HepG2 (cell line): ENCODE data around the gene RPUSD2. TPM values are rescaled to one million over a fixed set of nuclear protein-coding genes. Genes with fewer than 3 reads are reported as not detected.

Source experiments
- ATAC-seq: fragments of 200-7000 bp; cut with Tn5 transposase; 3 replicates; pipeline ENCODE4 v1.9.1; 2020; ENCODE audit warnings: mild to moderate bottlenecking, moderate library complexity
- BruUV-seq: library from RNA; stranded (reverse); fragments of 400-500 nt; replicated peaks from 2 replicates; lab custom pipeline; 2021; lab: Mats Ljungman, UMichigan
- CTCF ChIA-PET: fragments of 300-600 bp; formaldehyde crosslinking; extraction: SDS; loops from one replicate; lab custom pipeline; 2021; ENCODE audit warnings: low total read pairs, inconsistent platforms, low intra/inter-chr PET ratio; lab: Yijun Ruan, JAX
- POLR2A ChIA-PET: fragments of 350-600 bp; sonication (Branson Sonifier 250); formaldehyde crosslinking; loops from one replicate; lab custom pipeline; 2020; ENCODE audit warnings: antibody characterized with exemption, inconsistent platforms; lab: Yijun Ruan, JAX
- DNase-seq: peaks from one replicate; pipeline ENCODE4 v3.0.0-alpha.2; 2015; ENCODE audit warnings: low spot score
- FAIRE-seq: peaks from 3 replicates; lab custom pipeline; 2011; peaks lifted over from hg19 to GRCh38; lab: Jason Lieb, UNC
- H2AFZ ChIP-seq: one replicate; pipeline ENCODE4 v1.6.1; 2011; ENCODE audit warnings: low read length, inconsistent platforms
- H3K27ac ChIP-seq: fragments of 300-600 bp; 3 replicates; pipeline ENCODE4 v1.8.0; 2011; ENCODE audit warnings: mixed run types, mild to moderate bottlenecking, mixed read lengths, low read length, inconsistent platforms; ENCODE audit not compliant: insufficient read depth; ENCODE audit errors: extremely low read length
- H3K27me3 ChIP-seq, 2 experiments: fragments of 200-600 bp in 1 of 2; 2 replicates in 1 of 2; 3 replicates in 1 of 2; pipeline versions ENCODE4 v1.6.0 to v1.8.0; 2011; ENCODE audit warnings: low read length in 2 of 2, mild to moderate bottlenecking in 2 of 2, moderate library complexity in 2 of 2, inconsistent platforms in 1 of 2; ENCODE audit not compliant: insufficient read depth in 2 of 2, control insufficient read depth in 1 of 2
- H3K36me3 ChIP-seq, 2 experiments: fragments of 200-600 bp in 1 of 2; replicated peaks in 1 of 2; 2 replicates in 1 of 2; 3 replicates in 1 of 2; pipeline versions ENCODE4 v1.5.1 to v1.8.0; 2011; ENCODE audit warnings: low read length in 2 of 2, inconsistent platforms in 1 of 2; ENCODE audit not compliant: insufficient read depth in 2 of 2, control insufficient read depth in 1 of 2
- H3K4me1 ChIP-seq: 2 replicates; pipeline ENCODE4 v1.5.1; 2012; ENCODE audit warnings: low read length, inconsistent platforms; ENCODE audit not compliant: insufficient read depth
- H3K4me2 ChIP-seq: 2 replicates; pipeline ENCODE4 v1.6.0; 2011; ENCODE audit warnings: low read depth, low read length, inconsistent platforms
- H3K4me3 ChIP-seq, 3 experiments: fragments of 200-600 bp in 1 of 3; sonication (generic), shearing (Covaris generic) in 1 of 3; replicated peaks in 1 of 3; 2 replicates each; pipeline ENCODE4 v1.5.1; 2011 to 2016; ENCODE audit warnings: low read length in 3 of 3, inconsistent platforms in 2 of 3, low read depth in 2 of 3, mild to moderate bottlenecking in 2 of 3, control low read depth in 1 of 3, mixed read lengths in 1 of 3; ENCODE audit not compliant: insufficient read depth in 1 of 3
- H3K79me2 ChIP-seq: one replicate; pipeline ENCODE4 v1.6.1; 2011; ENCODE audit warnings: low read length, inconsistent platforms; ENCODE audit not compliant: insufficient read depth
- H3K9ac ChIP-seq: 2 replicates; pipeline ENCODE4 v1.6.0; 2011; ENCODE audit warnings: mild to moderate bottlenecking, low read depth, low read length, inconsistent platforms; ENCODE audit not compliant: insufficient read depth
- H3K9me3 ChIP-seq: 2 replicates; pipeline ENCODE4 v1.5.1; 2012; ENCODE audit warnings: mild to moderate bottlenecking, low read length
- H4K20me1 ChIP-seq: 2 replicates; pipeline ENCODE4 v1.6.0; 2011; ENCODE audit warnings: inconsistent platforms, mild to moderate bottlenecking, low read length, moderate library complexity; ENCODE audit not compliant: insufficient read depth
- AHR ChIP-seq: IDR thresholded peaks from 2 replicates; pipeline ENCODE4 v1.6.1; 2018; ENCODE audit warnings: missing genetic modification reagents, missing compliant biosample characterization
- CBX1 ChIP-seq: IDR thresholded peaks from one replicate; pipeline ENCODE4 v1.6.1; 2016; ENCODE audit warnings: antibody characterized with exemption, low read depth
- EED ChIP-seq: sonication (generic); formaldehyde crosslinking; IDR thresholded peaks from 2 replicates; pipeline ENCODE4 v1.5.0; 2020; ENCODE audit warnings: mild to moderate bottlenecking, missing genetic modification reagents
- GFI1 ChIP-seq: sonication (generic); formaldehyde crosslinking; IDR thresholded peaks from 2 replicates; pipeline ENCODE4 v1.5.0; 2020; ENCODE audit warnings: missing genetic modification reagents, mild to moderate bottlenecking, borderline replicate concordance
- HIVEP1 ChIP-seq: sonication (generic); formaldehyde crosslinking; IDR thresholded peaks from 2 replicates; pipeline ENCODE4 v1.4.0; 2020; ENCODE audit warnings: mild to moderate bottlenecking, missing genetic modification reagents
- KAT8 ChIP-seq: IDR thresholded peaks from 2 replicates; pipeline ENCODE4 v1.6.1; 2016; ENCODE audit warnings: missing genetic modification reagents, missing compliant biosample characterization
- MAF1 ChIP-seq: sonication (generic); formaldehyde crosslinking; IDR thresholded peaks from 2 replicates; pipeline ENCODE4 v1.5.0; 2020; ENCODE audit warnings: missing genetic modification reagents, borderline replicate concordance
- SRSF4 ChIP-seq: fragments of 200-400 bp; formaldehyde crosslinking; IDR thresholded peaks from one replicate; pipeline ENCODE4 v1.6.1; 2018; ENCODE audit warnings: mild to moderate bottlenecking, low read depth, low read length, moderate library complexity; ENCODE audit not compliant: poor library complexity, severe bottlenecking
- YEATS2 ChIP-seq: sonication (generic); formaldehyde crosslinking; IDR thresholded peaks from 2 replicates; pipeline ENCODE4 v1.4.0; 2020; ENCODE audit warnings: missing genetic modification reagents, borderline replicate concordance
- ZFP36L2 ChIP-seq: sonication (generic); formaldehyde crosslinking; IDR thresholded peaks from 2 replicates; pipeline ENCODE4 v1.4.0; 2020; ENCODE audit warnings: missing genetic modification reagents
- ZNF543 ChIP-seq: sonication (generic); formaldehyde crosslinking; IDR thresholded peaks from 2 replicates; pipeline ENCODE4 v1.4.0; 2020; ENCODE audit warnings: mild to moderate bottlenecking, missing genetic modification reagents
- ZNF703 ChIP-seq: sonication (generic); formaldehyde crosslinking; IDR thresholded peaks from 2 replicates; pipeline ENCODE4 v1.5.1; 2020; ENCODE audit warnings: missing genetic modification reagents, mild to moderate bottlenecking, moderate library complexity, borderline replicate concordance
- ZSCAN29 ChIP-seq: sonication (generic); formaldehyde crosslinking; conservative IDR thresholded peaks from 2 replicates; pipeline ENCODE4 v1.4.0; 2020; ENCODE audit warnings: mild to moderate bottlenecking, missing genetic modification reagents
- WGBS: methylation state at CpG from one replicate; pipeline ENCODE4 v1.1.6; 2017; ENCODE audit warnings: low lambda C conversion rate; 5-methylcytosine and 5-hydroxymethylcytosine counted together
- in situ Hi-C: cut with HindIII; loops from 2 replicates; pipeline ENCODE4 v1.10.0; 2017; ENCODE audit warnings: low pct_unique_long_range_greater_than_20kb; ENCODE audit not compliant: extremely low pct_ligation_motif_present
- intact Hi-C: fragments of 100-400 bp; cut with micrococcal nuclease; formaldehyde crosslinking; loops from one replicate; pipeline ENCODE4 v1.10.0; 2022; ENCODE audit not compliant: unreplicated experiment
- polyA plus RNA-seq, 8 experiments: library from polyadenylated mRNA; depleted of rRNA in 3 of 8; stranded (reverse) in 7 of 8; unstranded in 1 of 8; fragments of >200 nt; fragmentation: Illumina TruSeq in 4 of 8; extraction: Trizol in 4 of 8; gene quantifications; 2 replicates each; pipeline versions ENCODE4 v1.2.1 to v1.2.3, GENCODE V29; 2011 to 2016; ENCODE audit warnings: low read depth in 4 of 8, missing spikeins in 1 of 8, mixed read lengths in 1 of 8; ENCODE audit not compliant: insufficient read depth in 1 of 8
- total RNA-seq, 5 experiments: library from RNA; depleted of rRNA; stranded (reverse); fragments of >200 nt; fragmentation: Illumina TruSeq; extraction: Trizol; gene quantifications; 2 replicates each; pipeline ENCODE4 v1.2.3, GENCODE V29; 2016; ENCODE audit warnings: low read depth in 1 of 5
- TF ChIP-seq, protein P1 (sequence below): sonication (generic); formaldehyde crosslinking; IDR thresholded peaks from 2 replicates; pipeline ENCODE4 v1.4.0; 2020; ENCODE audit warnings: mild to moderate bottlenecking, missing genetic modification reagents
- TF ChIP-seq, protein P2 (sequence below): sonication (generic); formaldehyde crosslinking; conservative IDR thresholded peaks from 2 replicates; pipeline ENCODE4 v1.8.1; 2023; ENCODE audit warnings: missing genetic modification reagents

RPUSD2 gene
- total and polyA plus RNA-seq, 2 of the 13 experiments (the other 11 are each of a cell fraction or from before 2014, with no cell fraction given) = 8.6 to 14.5 TPM

GRCh38 chr15:40563426-40563825, 5.7 kb upstream of the RPUSD2 start:
- no peak for FAIRE-seq
- peaks cover 6% of the 10 kb centered on the region for H3K79me2 ChIP-seq
- DNase-seq = no peak
- ChIA-PET POLR2A (no interaction called here), CTCF (no interaction called here)
- peaks cover 42% of the 10 kb centered on the region for H3K4me1 ChIP-seq
- no peak overlapping the region for H2AFZ ChIP-seq
- H3K4me3 ChIP-seq = no peak overlapping the region
- H3K4me2 ChIP-seq = no peak overlapping the region
- no peak overlapping the region for H3K27ac ChIP-seq
- ATAC-seq = no peak
- H4K20me1 ChIP-seq = no peaks in the 10 kb centered on the region
- no TSS peak for BruUV-seq
- in situ Hi-C loops = no loop called here
- intact Hi-C loops = no loop called here
- TF ChIP-seq ZNF703 (CRISPR knock-in tag) (no peak), ZFP36L2 (no peak), GFI1 (CRISPR knock-in tag) (no peak), ZSCAN29 (CRISPR knock-in tag) (no peak)
- TF ChIP-seq, all 625 proteins: peak for 0
- Histone ChIP-seq H3K27me3 (no peaks in the 10 kb centered on the region), H3K9ac (no peak overlapping the region), H3K9me3 (no peaks in the 10 kb centered on the region), H3K36me3 (no peaks in the 10 kb centered on the region)

- WGBS = 1% methylated on average over 17 of the region's 40 CpGs
- TSS peak; percentile 88 for BruUV-seq
- FAIRE-seq (peak; percentile 99), DNase-seq (peak; percentile 98), ATAC-seq (peak; percentile 96)
- intact Hi-C loops (loop anchor here (2.0 to 5.0 kb wide), 2 partner anchors 130 to 198 kb away; partner anchors contain the start of genes GCHFR and RAD51), in situ Hi-C loops (no loop called here)
- H3K4me1 ChIP-seq = peaks cover 46% of the 10 kb centered on the region
- H3K9me3 ChIP-seq = no peaks in the 10 kb centered on the region
- H2AFZ ChIP-seq = peak within 1 kb of the TSS; percentile 60
- H3K27ac ChIP-seq = peak within 1 kb of the TSS; percentile 73
- ChIA-PET POLR2A (interaction anchor here (0.7 to 1.8 kb wide), 9 partner anchors 12 to 130 kb away, joined by 3 to 8 read pairs (median 4); partner anchors contain the start of gene RAD51), CTCF (no interaction called here)
- peak within 1 kb of the TSS; percentile 78 for H3K9ac ChIP-seq
- peak within 1 kb of the TSS; percentile 90 for H3K4me2 ChIP-seq
- no peaks in the 10 kb centered on the region for H4K20me1 ChIP-seq
- H3K36me3 ChIP-seq = no peaks in the 10 kb centered on the region
- peak within 1 kb of the TSS; percentile 86 to 94 (median 91) for H3K4me3 ChIP-seq
- H3K27me3 ChIP-seq = no peaks in the 10 kb centered on the region; a peak in 1 of 5 replicates
- peaks cover 13% of the 10 kb centered on the region for H3K79me2 ChIP-seq
- TF ChIP-seq ZNF543 (CRISPR knock-in tag) (0 out of 2 replicates have a peak, but pooled peaks have one; percentile 63), EED (peak; percentile 73; the same call in 1 of the 2 replicates), KAT8 (CRISPR knock-in tag) (peak; percentile 44; the same call in 1 of the 2 replicates), YEATS2 (CRISPR knock-in tag) (peak; percentile 56; the same call in 1 of the 2 replicates), HIVEP1 (CRISPR knock-in tag) (peak; percentile 86; the same call in 1 of the 2 replicates), SRSF4 (no peak), MAF1 (no peak), AHR (CRISPR knock-in tag) (no peak), CBX1 (no peak)
- TF ChIP-seq, protein P1, sequence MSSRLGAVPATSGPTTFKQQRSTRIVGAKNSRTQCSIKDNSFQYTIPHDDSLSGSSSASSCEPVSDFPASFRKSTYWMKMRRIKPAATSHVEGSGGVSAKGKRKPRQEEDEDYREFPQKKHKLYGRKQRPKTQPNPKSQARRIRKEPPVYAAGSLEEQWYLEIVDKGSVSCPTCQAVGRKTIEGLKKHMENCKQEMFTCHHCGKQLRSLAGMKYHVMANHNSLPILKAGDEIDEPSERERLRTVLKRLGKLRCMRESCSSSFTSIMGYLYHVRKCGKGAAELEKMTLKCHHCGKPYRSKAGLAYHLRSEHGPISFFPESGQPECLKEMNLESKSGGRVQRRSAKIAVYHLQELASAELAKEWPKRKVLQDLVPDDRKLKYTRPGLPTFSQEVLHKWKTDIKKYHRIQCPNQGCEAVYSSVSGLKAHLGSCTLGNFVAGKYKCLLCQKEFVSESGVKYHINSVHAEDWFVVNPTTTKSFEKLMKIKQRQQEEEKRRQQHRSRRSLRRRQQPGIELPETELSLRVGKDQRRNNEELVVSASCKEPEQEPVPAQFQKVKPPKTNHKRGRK (CRISPR knock-in tag) = no peak
- TF ChIP-seq, protein P2, sequence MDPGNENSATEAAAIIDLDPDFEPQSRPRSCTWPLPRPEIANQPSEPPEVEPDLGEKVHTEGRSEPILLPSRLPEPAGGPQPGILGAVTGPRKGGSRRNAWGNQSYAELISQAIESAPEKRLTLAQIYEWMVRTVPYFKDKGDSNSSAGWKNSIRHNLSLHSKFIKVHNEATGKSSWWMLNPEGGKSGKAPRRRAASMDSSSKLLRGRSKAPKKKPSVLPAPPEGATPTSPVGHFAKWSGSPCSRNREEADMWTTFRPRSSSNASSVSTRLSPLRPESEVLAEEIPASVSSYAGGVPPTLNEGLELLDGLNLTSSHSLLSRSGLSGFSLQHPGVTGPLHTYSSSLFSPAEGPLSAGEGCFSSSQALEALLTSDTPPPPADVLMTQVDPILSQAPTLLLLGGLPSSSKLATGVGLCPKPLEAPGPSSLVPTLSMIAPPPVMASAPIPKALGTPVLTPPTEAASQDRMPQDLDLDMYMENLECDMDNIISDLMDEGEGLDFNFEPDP = 0 out of 2 replicates have a peak, but pooled peaks have one; percentile 79
Measured at GRCh38 chr15:40564591-40565332, 4.3 kb upstream of the RPUSD2 start, which contains the start of gene CCDC32. TSS of gene CCDC32 (minus strand) at chr15:40565042. CDS start at chr15:40563015, 2,027 bp downstream.
